ENCODE results near the gene EHF.

- TF ChIP-seq CTCF (IDR thresholded peaks at IDR 0.05), result no peak
- no peak for TF ChIP-seq POLR2AphosphoS5 (IDR thresholded peaks at IDR 0.05; ENCODE audit: low read depth, low read length)
Measured at GRCh38 chr11:34651551-34651950, 30.7 kb downstream of the EHF start.
